Upper lobe of right lung (tissue), 1 donor: Measurements from ENCODE around the gene M6PR. TPM values are rescaled to one million over a fixed set of nuclear protein-coding genes. Genes with fewer than 3 reads are reported as not detected.
"Not testable (repeated sequence)": the region's sequence is repeated elsewhere in the genome, so short reads cannot be mapped to it uniquely, and the experiment has no call there.

Source experiments
- ATAC-seq: fragments of 200-7000 bp; cut with Tn5 transposase; one replicate; pipeline ENCODE4 v1.9.1; 2020; ENCODE audit warnings: mild to moderate bottlenecking, moderate library complexity
- DNase-seq: peaks from one replicate; pipeline ENCODE4 v3.0.0-alpha.2; 2020
- H3K27ac ChIP-seq: fragments of 200-600 bp; one replicate; pipeline ENCODE4 v1.8.0; 2022
- H3K27me3 ChIP-seq: fragments of 200-600 bp; one replicate; pipeline ENCODE4 v1.8.0; 2022; ENCODE audit warnings: mild to moderate bottlenecking
- H3K36me3 ChIP-seq: fragments of 200-600 bp; one replicate; pipeline ENCODE4 v1.8.0; 2022
- H3K4me1 ChIP-seq: fragments of 200-600 bp; one replicate; pipeline ENCODE4 v1.8.0; 2022
- H3K4me3 ChIP-seq: fragments of 200-600 bp; one replicate; pipeline ENCODE4 v1.8.0; 2022; ENCODE audit warnings: mild to moderate bottlenecking
- H3K9me3 ChIP-seq: fragments of 200-600 bp; one replicate; pipeline ENCODE4 v1.8.0; 2022
- CTCF ChIP-seq: fragments of 200-600 bp; IDR thresholded peaks from one replicate; pipeline ENCODE4 v1.8.0; 2022; ENCODE audit warnings: antibody characterized with exemption
- intact Hi-C: fragments of 100-400 bp; cut with DNase I; formaldehyde crosslinking; loops from one replicate; pipeline ENCODE4 v1.11.0; 2022
- total RNA-seq: library from RNA; stranded (reverse); fragmentation: NEBNext Ultra II Directional; extraction: Animal tissue kit (Norgen Biotek cat#: 25700); gene quantifications from one replicate; pipeline ENCODE4 v1.2.1, GENCODE V29; 2021
- donor health status: DM: no; HTN: yes; CAD: no; lungs with severe emphysema.

Gene M6PR
- total RNA-seq, 1 donor from 2014 or later, result 176 TPM

- ATAC-seq, result no peak
These were observed 5.8 kb downstream of the M6PR start for GRCh38 chr12:8943565-8944186.

GRCh38 chr12:8941691-8942478, 7.6 kb downstream of the M6PR start:
- intact Hi-C loops, result no loop called here
- Histone ChIP-seq H3K36me3 (peaks cover 75% of the 10 kb centered on the region), H3K27me3 (no peaks in the 10 kb centered on the region), H3K9me3 (no peaks in the 10 kb centered on the region), H3K27ac (no peak overlapping the region), H3K4me1 (no peaks in the 10 kb centered on the region), H3K4me3 (no peak overlapping the region)
- DNase-seq, result no peak
- ATAC-seq, result no peak
- TF ChIP-seq CTCF, result no peak

More at GRCh38 chr12:8943565-8944186, 5.8 kb downstream of the M6PR start:
- peaks cover 59% of the 10 kb centered on the region for H3K36me3 ChIP-seq
- no peaks in the 10 kb centered on the region for H3K9me3 ChIP-seq
- no peak for TF ChIP-seq CTCF
- H3K27ac ChIP-seq, result no peak overlapping the region
- no peak overlapping the region for H3K4me3 ChIP-seq
- intact Hi-C loops, result no loop called here
- no peaks in the 10 kb centered on the region for H3K27me3 ChIP-seq
- H3K4me1 ChIP-seq, result peaks cover 14% of the 10 kb centered on the region
- no peak for DNase-seq

- peaks cover 66% of the 10 kb centered on the region for H3K36me3 ChIP-seq
- H3K27ac ChIP-seq, H3K4me3 ChIP-seq, ATAC-seq, H3K27me3 ChIP-seq, H3K9me3 ChIP-seq, intact Hi-C loops, DNase-seq, H3K4me1 ChIP-seq: not testable (repeated sequence)
These were observed 11.5 kb downstream of the M6PR start for GRCh38 chr12:8937842-8938442.

- Histone ChIP-seq H3K4me1 (no peaks in the 10 kb centered on the region), H3K4me3 (no peak overlapping the region), H3K36me3 (peaks cover 54% of the 10 kb centered on the region), H3K27me3 (no peaks in the 10 kb centered on the region), H3K9me3 (no peaks in the 10 kb centered on the region), H3K27ac (no peak overlapping the region)
- intact Hi-C loops, result no loop called here
- no peak for TF ChIP-seq CTCF
- DNase-seq, result no peak
- ATAC-seq, result no peak
These were observed 12.7 kb downstream of the M6PR start for GRCh38 chr12:8936735-8937134.

- H3K27ac ChIP-seq, ATAC-seq, H3K4me3 ChIP-seq, H3K27me3 ChIP-seq, H3K4me1 ChIP-seq, intact Hi-C loops, DNase-seq, H3K9me3 ChIP-seq: not testable (repeated sequence)
- H3K36me3 ChIP-seq, result peaks cover 57% of the 10 kb centered on the region
These were observed 15.4 kb downstream of the M6PR start for GRCh38 chr12:8934080-8934479.

- H3K9me3 ChIP-seq, intact Hi-C loops, H3K4me3 ChIP-seq, H3K27ac ChIP-seq, H3K27me3 ChIP-seq, ATAC-seq, H3K4me1 ChIP-seq, DNase-seq: not testable (repeated sequence)
- H3K36me3 ChIP-seq, result peaks cover 52% of the 10 kb centered on the region
These were observed 17.0 kb downstream of the M6PR start for GRCh38 chr12:8932464-8932863.

- H3K9me3 ChIP-seq, H3K4me3 ChIP-seq, H3K27ac ChIP-seq, intact Hi-C loops, H3K27me3 ChIP-seq, DNase-seq, H3K4me1 ChIP-seq: not testable (repeated sequence)
- peak; percentile 37 for ATAC-seq
- peaks cover 44% of the 10 kb centered on the region for H3K36me3 ChIP-seq
These were observed 18.7 kb downstream of the M6PR start for GRCh38 chr12:8930655-8931323.
